CD14-positive monocyte (primary cell): ENCODE results near the gene ZBTB32. TPM values are rescaled to one million over a fixed set of nuclear protein-coding genes. Genes with fewer than 3 reads are reported as not detected.

Experiments used
- polyA plus RNA-seq, 3 donors: library from polyadenylated mRNA; depleted of rRNA in 1 of 3; unstranded in 2 of 3; stranded (reverse) in 1 of 3; fragments of 300-500 nt in 2 of 3; fragments of >200 nt in 1 of 3; fragmentation: Illumina TruSeq in 2 of 3; gene quantifications; 1 replicate in 2 of 3; 2 replicates in 1 of 3; pipeline ENCODE4 v1.2.3, GENCODE V29; 2012 to 2021

Gene ZBTB32
- polyA plus RNA-seq, 3 donors = 0.05 TPM; not detected in 2

Other genes starting within 250 kb of the ZBTB32 start
- not detected for gene KRTDAP, start 214.1 kb upstream of the ZBTB32 start, polyA plus RNA-seq
- gene DMKN, start 190.9 kb upstream of the ZBTB32 start, polyA plus RNA-seq = not detected
- gene SBSN, start 176.2 kb upstream of the ZBTB32 start, polyA plus RNA-seq = not detected
- not detected for gene GAPDHS, start 171.1 kb upstream of the ZBTB32 start, polyA plus RNA-seq
- 100 to 1,000 TPM in 2 of 3 donors, 10 to 100 TPM in 1; 75.5 to 165 (median 165) TPM for gene TMEM147, start 158.9 kb upstream of the ZBTB32 start, polyA plus RNA-seq
- gene ATP4A, start 140.9 kb upstream of the ZBTB32 start, polyA plus RNA-seq = not detected
- gene PMIS2, start 118.4 kb upstream of the ZBTB32 start, polyA plus RNA-seq = not detected
- 1 to 10 TPM in 1 of 3 donors, under 1 TPM in 2; 0.94 to 6.3 (median 0.99) TPM for gene HAUS5, start 91.8 kb upstream of the ZBTB32 start, polyA plus RNA-seq
- gene RBM42, start 75.5 kb upstream of the ZBTB32 start, polyA plus RNA-seq = 10 to 100 TPM; 29.5 to 53.3 (median 50.3) TPM
- under 1 TPM; 0.17 to 0.93 (median 0.82) TPM for gene ETV2, start 62.8 kb upstream of the ZBTB32 start, polyA plus RNA-seq
- 100 to 1,000 TPM; 611 to 948 (median 825) TPM for gene COX6B1, start 56.2 kb upstream of the ZBTB32 start, polyA plus RNA-seq
- gene UPK1A, start 38.0 kb upstream of the ZBTB32 start, polyA plus RNA-seq = not detected
- 10 to 100 TPM in 1 of 3 donors, under 1 TPM in 2; 0.32 to 63.6 (median 0.65) TPM for gene KMT2B, start 13.4 kb downstream of the ZBTB32 start, polyA plus RNA-seq
- 100 to 1,000 TPM in 2 of 3 donors, 10 to 100 TPM in 1; 80.5 to 144 (median 119) TPM for gene IGFLR1, start 37.9 kb downstream of the ZBTB32 start, polyA plus RNA-seq
- 100 to 1,000 TPM in 1 of 3 donors, 1 to 10 TPM in 2; 6.2 to 140 (median 8.7) TPM for gene U2AF1L4, start 40.9 kb downstream of the ZBTB32 start, polyA plus RNA-seq
- 100 to 1,000 TPM in 2 of 3 donors, 10 to 100 TPM in 1; 29.7 to 149 (median 129) TPM for gene PSENEN, start 41.1 kb downstream of the ZBTB32 start, polyA plus RNA-seq
- gene LIN37, start 44.0 kb downstream of the ZBTB32 start, polyA plus RNA-seq = 10 to 100 TPM in 1 of 3 donors, 1 to 10 TPM in 2; 5.6 to 28.6 (median 7.2) TPM
- not detected for gene HSPB6, start 52.5 kb downstream of the ZBTB32 start, polyA plus RNA-seq
- gene PROSER3, start 53.6 kb downstream of the ZBTB32 start, polyA plus RNA-seq = 10 to 100 TPM in 1 of 3 donors, 1 to 10 TPM in 2; 1.8 to 14.7 (median 2.9) TPM
- gene ARHGAP33, start 71.0 kb downstream of the ZBTB32 start, polyA plus RNA-seq = 1 to 10 TPM in 1 of 3 donors, not detected in 2; 8.6 TPM
- gene PRODH2, start 108.3 kb downstream of the ZBTB32 start, polyA plus RNA-seq = not detected
- gene NPHS1, start 147.9 kb downstream of the ZBTB32 start, polyA plus RNA-seq = not detected
- gene KIRREL2, start 152.4 kb downstream of the ZBTB32 start, polyA plus RNA-seq = not detected
- gene APLP1, start 164.0 kb downstream of the ZBTB32 start, polyA plus RNA-seq = not detected
- gene NFKBID, start 196.0 kb downstream of the ZBTB32 start, polyA plus RNA-seq = 100 to 1,000 TPM in 1 of 3 donors, 1 to 10 TPM in 2; 6.4 to 198 (median 9.3) TPM
- gene HCST, start 198.0 kb downstream of the ZBTB32 start, polyA plus RNA-seq = 100 to 1,000 TPM; 264 to 829 (median 594) TPM
- 1,000 to 10,000 TPM; 3,224 to 6,141 (median 5,182) TPM for gene TYROBP, start 203.7 kb downstream of the ZBTB32 start, polyA plus RNA-seq
- under 1 TPM in 1 of 3 donors, not detected in 2; 0.04 TPM for gene LRFN3, start 231.8 kb downstream of the ZBTB32 start, polyA plus RNA-seq